ENCODE results near the gene ANTXR2. TPM values are rescaled to one million over a fixed set of nuclear protein-coding genes. Genes with fewer than 3 reads are reported as not detected.
"Not testable (repeated sequence)": the region's sequence is repeated elsewhere in the genome, so short reads cannot be mapped to it uniquely, and the experiment has no call there.

Gene ANTXR2
- polyA plus RNA-seq, 1 of the 3 experiments (the other 2 are of a cell fraction) = 48.8 TPM

- Histone ChIP-seq H3K4me2 (no peak overlapping the region), H3K27me3 (ENCODE audit: insufficient read depth) (no peaks in the 10 kb centered on the region), H3F3A (replicated peaks; ENCODE audit: insufficient read depth) (peaks cover 44% of the 10 kb centered on the region), H3K9me2 (no peaks in the 10 kb centered on the region), H3K4me3 (ENCODE audit: low read depth in 2 of 2, low read length in 1 of 2) (no peak overlapping the region; a peak in 1 of 4 replicates), H3K4me1 (ENCODE audit: control insufficient read depth in 1 of 2, insufficient read depth in 2 of 2, low read depth in 1 of 2, low read length in 1 of 2) (peaks cover 2 to 16% of the 10 kb centered on the region in 2 experiments; a peak in 2 of 4 replicates), H3K79me2 (ENCODE audit: insufficient read depth) (peaks cover 82% of the 10 kb centered on the region), H3K27ac (ENCODE audit: low read depth in 2 of 2, low read length in 1 of 2) (no peak overlapping the region), H3K9me3 (peaks cover 6% of the 10 kb centered on the region), H3K36me3 (replicated peaks in 1 of 2; ENCODE audit: control insufficient read depth in 1 of 2, insufficient read depth in 2 of 2, low read length in 1 of 2) (peaks cover 35 to 71% of the 10 kb centered on the region in 2 experiments), H3K9ac (no peak overlapping the region), H2AFZ (ENCODE audit: low read depth) (no peak overlapping the region), H4K20me1 (ENCODE audit: insufficient read depth) (no peaks in the 10 kb centered on the region)
- ChIA-PET CTCF (no interaction called here), POLR2A (no interaction called here)
- TF ChIP-seq TAF1 (IDR thresholded peaks at IDR 0.05; ENCODE audit: borderline replicate concordance, low read depth, low read length) = no peak
- DNase-seq = no peak
Observed at GRCh38 chr4:80004319-80004718, 68.7 kb downstream of the ANTXR2 start.

- H4K20me1 ChIP-seq (ENCODE audit: insufficient read depth); H3K4me2 ChIP-seq; H3K4me3 ChIP-seq (ENCODE audit: low read depth in 2 of 2, low read length in 1 of 2); POLR2A ChIA-PET; H3K9ac ChIP-seq; H2AFZ ChIP-seq (ENCODE audit: low read depth); DNase-seq; H3K9me2 ChIP-seq; H3K27ac ChIP-seq (ENCODE audit: low read depth in 2 of 2, low read length in 1 of 2); CTCF ChIA-PET; H3K9me3 ChIP-seq; H3K27me3 ChIP-seq (ENCODE audit: insufficient read depth): not testable (repeated sequence)
- peaks cover 34% of the 10 kb centered on the region for H3F3A ChIP-seq (replicated peaks; ENCODE audit: insufficient read depth)
- H3K79me2 ChIP-seq (ENCODE audit: insufficient read depth) = peaks cover 84% of the 10 kb centered on the region
- H3K4me1 ChIP-seq (ENCODE audit: control insufficient read depth in 1 of 2, insufficient read depth in 2 of 2, low read depth in 1 of 2, low read length in 1 of 2) = peaks cover 2 to 12% of the 10 kb centered on the region in 2 experiments; a peak in 2 of 4 replicates
- H3K36me3 ChIP-seq (replicated peaks in 1 of 2; ENCODE audit: control insufficient read depth in 1 of 2, insufficient read depth in 2 of 2, low read length in 1 of 2) = peaks cover 21 to 62% of the 10 kb centered on the region in 2 experiments
- WGBS (ENCODE audit: low lambda C conversion rate) = 88% methylated on average over 1 of the region's 1 CpG
Observed at GRCh38 chr4:80002559-80002958, 70.5 kb downstream of the ANTXR2 start.

GRCh38 chr4:79999048-79999447 lies 74.0 kb downstream of the ANTXR2 start:
- H3K9me3 ChIP-seq; H3K4me2 ChIP-seq; POLR2A ChIA-PET; H3K4me3 ChIP-seq (ENCODE audit: low read depth in 2 of 2, low read length in 1 of 2); H3K27me3 ChIP-seq (ENCODE audit: insufficient read depth); H3K4me1 ChIP-seq (ENCODE audit: control insufficient read depth in 1 of 2, insufficient read depth in 2 of 2, low read depth in 1 of 2, low read length in 1 of 2); CTCF ChIA-PET; H3F3A ChIP-seq (replicated peaks; ENCODE audit: insufficient read depth); H3K9ac ChIP-seq; H3K9me2 ChIP-seq; H2AFZ ChIP-seq (ENCODE audit: low read depth); DNase-seq; H4K20me1 ChIP-seq (ENCODE audit: insufficient read depth); H3K27ac ChIP-seq (ENCODE audit: low read depth in 2 of 2, low read length in 1 of 2): not testable (repeated sequence)
- WGBS (ENCODE audit: low lambda C conversion rate) = 93% methylated on average over 3 of the region's 3 CpGs
- H3K79me2 ChIP-seq (ENCODE audit: insufficient read depth) = peaks cover 90% of the 10 kb centered on the region
- peaks cover 9 to 56% of the 10 kb centered on the region in 2 experiments for H3K36me3 ChIP-seq (replicated peaks in 1 of 2; ENCODE audit: control insufficient read depth in 1 of 2, insufficient read depth in 2 of 2, low read length in 1 of 2)

- no peak overlapping the region for H3K4me3 ChIP-seq (ENCODE audit: low read depth in 2 of 2, low read length in 1 of 2)
- peaks cover 9 to 52% of the 10 kb centered on the region in 2 experiments for H3K36me3 ChIP-seq (replicated peaks in 1 of 2; ENCODE audit: control insufficient read depth in 1 of 2, insufficient read depth in 2 of 2, low read length in 1 of 2)
- 0 out of 2 replicates have a peak, but pooled peaks cover 5% of the 10 kb centered on the region for H4K20me1 ChIP-seq (ENCODE audit: insufficient read depth)
- peaks cover 92% of the 10 kb centered on the region for H3K79me2 ChIP-seq (ENCODE audit: insufficient read depth)
- H3K4me1 ChIP-seq (ENCODE audit: control insufficient read depth in 1 of 2, insufficient read depth in 2 of 2, low read depth in 1 of 2, low read length in 1 of 2) = no peaks in the 10 kb centered on the region
- POLR2A ChIA-PET = no interaction called here
- 90% methylated on average over 1 of the region's 1 CpG for WGBS (ENCODE audit: low lambda C conversion rate)
- H3F3A ChIP-seq (replicated peaks; ENCODE audit: insufficient read depth) = peaks cover 11% of the 10 kb centered on the region
- CTCF ChIA-PET = no interaction called here
- no peak overlapping the region for H2AFZ ChIP-seq (ENCODE audit: low read depth)
- no peaks in the 10 kb centered on the region for H3K9me2 ChIP-seq
- no peaks in the 10 kb centered on the region for H3K27me3 ChIP-seq (ENCODE audit: insufficient read depth)
- DNase-seq = no peak
- no peaks in the 10 kb centered on the region for H3K9me3 ChIP-seq
- no peak overlapping the region for H3K27ac ChIP-seq (ENCODE audit: low read depth in 2 of 2, low read length in 1 of 2)
- H3K4me2 ChIP-seq = no peak overlapping the region
- no peak overlapping the region for H3K9ac ChIP-seq
- TF ChIP-seq NFIC (IDR thresholded peaks at IDR 0.05; ENCODE audit: borderline replicate concordance) = no peak
- no peak for TF ChIP-seq TEAD4 (IDR thresholded peaks at IDR 0.05; ENCODE audit: borderline replicate concordance, insufficient read depth)
- no peak for TF ChIP-seq SIN3A (IDR thresholded peaks at IDR 0.05; ENCODE audit: borderline replicate concordance, low read depth, low read length)
- TF ChIP-seq FOSL2 (IDR thresholded peaks at IDR 0.05; ENCODE audit: borderline replicate concordance, low read depth) = no peak
- TF ChIP-seq MAX (IDR thresholded peaks at IDR 0.05; ENCODE audit: low read depth) = no peak
- no peak for TF ChIP-seq TAF1 (IDR thresholded peaks at IDR 0.05; ENCODE audit: borderline replicate concordance, low read depth, low read length)
- no peak for TF ChIP-seq REST (IDR thresholded peaks at IDR 0.05; ENCODE audit: low read depth, low read length)
- TF ChIP-seq MXI1 (IDR thresholded peaks at IDR 0.05; ENCODE audit: low read depth, low read length) = no peak
- TF ChIP-seq FOXM1 (IDR thresholded peaks at IDR 0.05; ENCODE audit: low read depth) = no peak
- no peak for TF ChIP-seq CHD2 (IDR thresholded peaks at IDR 0.05; ENCODE audit: low read length, partially characterized antibody)
- TF ChIP-seq IRF3 (IDR thresholded peaks at IDR 0.05; ENCODE audit: low read depth, low read length) = no peak
- no peak for TF ChIP-seq RXRA (IDR thresholded peaks at IDR 0.05; ENCODE audit: borderline replicate concordance, low read depth)
Observed at GRCh38 chr4:79998201-79998600, 74.8 kb downstream of the ANTXR2 start.
